ENCODE measurements around the gene KIF4A. TPM values are rescaled to one million over a fixed set of nuclear protein-coding genes. Genes with fewer than 3 reads are reported as not detected.

Gene KIF4A
- total and polyA plus RNA-seq, 2 of the 13 experiments (the other 11 are each of a cell fraction or from before 2014, with no cell fraction given): 9.4 to 28.2 TPM

DNA sequence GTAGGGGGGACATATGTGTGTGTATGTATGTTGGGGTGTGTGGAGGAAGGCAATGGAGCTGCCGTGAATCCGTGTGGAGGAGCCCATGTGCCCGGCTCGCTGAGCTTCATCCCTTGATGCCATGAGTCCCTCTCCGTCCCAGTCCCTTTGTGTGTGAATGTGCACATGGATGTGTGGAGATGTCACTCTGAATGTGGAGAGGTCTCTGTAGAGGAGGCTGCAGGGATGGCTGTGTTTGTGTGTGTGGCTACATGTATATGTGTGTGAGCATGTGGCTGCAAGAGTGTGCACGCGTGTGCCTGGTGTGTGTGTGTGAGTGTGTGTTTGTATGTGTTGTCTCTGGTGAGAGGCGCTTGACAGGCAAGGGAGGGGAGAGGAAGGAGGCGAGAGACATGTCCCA is 156.0 kb downstream of the KIF4A start:
- Histone ChIP-seq H4K20me1 (ENCODE audit: insufficient read depth, low read length) (no peaks in the 10 kb centered on the region), H3K4me2 (ENCODE audit: low read depth, low read length) (no peak overlapping the region)
- no peak for TF ChIP-seq ZNF207 (IDR thresholded peaks at IDR 0.05; ENCODE audit: borderline replicate concordance)
- TF ChIP-seq SP2 (CRISPR knock-in tag; IDR thresholded peaks at IDR 0.05): no peak
- TF ChIP-seq PCBP1 (IDR thresholded peaks at IDR 0.05; ENCODE audit: borderline replicate concordance, low read depth, low read length): no peak
- no peak for TF ChIP-seq ZXDC (CRISPR knock-in tag; IDR thresholded peaks at IDR 0.05)
- no peak for TF ChIP-seq MXD4 (CRISPR knock-in tag; IDR thresholded peaks at IDR 0.05)
- no peak for TF ChIP-seq THRA (CRISPR knock-in tag; IDR thresholded peaks at IDR 0.05; ENCODE audit: borderline replicate concordance)
- TF ChIP-seq, protein P1, sequence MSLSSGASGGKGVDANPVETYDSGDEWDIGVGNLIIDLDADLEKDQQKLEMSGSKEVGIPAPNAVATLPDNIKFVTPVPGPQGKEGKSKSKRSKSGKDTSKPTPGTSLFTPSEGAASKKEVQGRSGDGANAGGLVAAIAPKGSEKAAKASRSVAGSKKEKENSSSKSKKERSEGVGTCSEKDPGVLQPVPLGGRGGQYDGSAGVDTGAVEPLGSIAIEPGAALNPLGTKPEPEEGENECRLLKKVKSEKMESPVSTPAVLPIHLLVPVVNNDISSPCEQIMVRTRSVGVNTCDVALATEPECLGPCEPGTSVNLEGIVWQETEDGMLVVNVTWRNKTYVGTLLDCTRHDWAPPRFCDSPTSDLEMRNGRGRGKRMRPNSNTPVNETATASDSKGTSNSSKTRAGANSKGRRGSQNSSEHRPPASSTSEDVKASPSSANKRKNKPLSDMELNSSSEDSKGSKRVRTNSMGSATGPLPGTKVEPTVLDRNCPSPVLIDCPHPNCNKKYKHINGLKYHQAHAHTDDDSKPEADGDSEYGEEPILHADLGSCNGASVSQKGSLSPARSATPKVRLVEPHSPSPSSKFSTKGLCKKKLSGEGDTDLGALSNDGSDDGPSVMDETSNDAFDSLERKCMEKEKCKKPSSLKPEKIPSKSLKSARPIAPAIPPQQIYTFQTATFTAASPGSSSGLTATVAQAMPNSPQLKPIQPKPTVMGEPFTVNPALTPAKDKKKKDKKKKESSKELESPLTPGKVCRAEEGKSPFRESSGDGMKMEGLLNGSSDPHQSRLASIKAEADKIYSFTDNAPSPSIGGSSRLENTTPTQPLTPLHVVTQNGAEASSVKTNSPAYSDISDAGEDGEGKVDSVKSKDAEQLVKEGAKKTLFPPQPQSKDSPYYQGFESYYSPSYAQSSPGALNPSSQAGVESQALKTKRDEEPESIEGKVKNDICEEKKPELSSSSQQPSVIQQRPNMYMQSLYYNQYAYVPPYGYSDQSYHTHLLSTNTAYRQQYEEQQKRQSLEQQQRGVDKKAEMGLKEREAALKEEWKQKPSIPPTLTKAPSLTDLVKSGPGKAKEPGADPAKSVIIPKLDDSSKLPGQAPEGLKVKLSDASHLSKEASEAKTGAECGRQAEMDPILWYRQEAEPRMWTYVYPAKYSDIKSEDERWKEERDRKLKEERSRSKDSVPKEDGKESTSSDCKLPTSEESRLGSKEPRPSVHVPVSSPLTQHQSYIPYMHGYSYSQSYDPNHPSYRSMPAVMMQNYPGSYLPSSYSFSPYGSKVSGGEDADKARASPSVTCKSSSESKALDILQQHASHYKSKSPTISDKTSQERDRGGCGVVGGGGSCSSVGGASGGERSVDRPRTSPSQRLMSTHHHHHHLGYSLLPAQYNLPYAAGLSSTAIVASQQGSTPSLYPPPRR (CRISPR knock-in tag; IDR thresholded peaks at IDR 0.05; ENCODE audit: borderline replicate concordance): no peak
- TF ChIP-seq ZNF576 (CRISPR knock-in tag; IDR thresholded peaks at IDR 0.05): no peak
- TF ChIP-seq BATF2 (CRISPR knock-in tag; IDR thresholded peaks at IDR 0.05): no peak
- TF ChIP-seq, protein P2, sequence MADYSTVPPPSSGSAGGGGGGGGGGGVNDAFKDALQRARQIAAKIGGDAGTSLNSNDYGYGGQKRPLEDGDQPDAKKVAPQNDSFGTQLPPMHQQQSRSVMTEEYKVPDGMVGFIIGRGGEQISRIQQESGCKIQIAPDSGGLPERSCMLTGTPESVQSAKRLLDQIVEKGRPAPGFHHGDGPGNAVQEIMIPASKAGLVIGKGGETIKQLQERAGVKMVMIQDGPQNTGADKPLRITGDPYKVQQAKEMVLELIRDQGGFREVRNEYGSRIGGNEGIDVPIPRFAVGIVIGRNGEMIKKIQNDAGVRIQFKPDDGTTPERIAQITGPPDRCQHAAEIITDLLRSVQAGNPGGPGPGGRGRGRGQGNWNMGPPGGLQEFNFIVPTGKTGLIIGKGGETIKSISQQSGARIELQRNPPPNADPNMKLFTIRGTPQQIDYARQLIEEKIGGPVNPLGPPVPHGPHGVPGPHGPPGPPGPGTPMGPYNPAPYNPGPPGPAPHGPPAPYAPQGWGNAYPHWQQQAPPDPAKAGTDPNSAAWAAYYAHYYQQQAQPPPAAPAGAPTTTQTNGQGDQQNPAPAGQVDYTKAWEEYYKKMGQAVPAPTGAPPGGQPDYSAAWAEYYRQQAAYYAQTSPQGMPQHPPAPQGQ (CRISPR knock-in tag; IDR thresholded peaks at IDR 0.05; ENCODE audit: borderline replicate concordance): no peak
- TF ChIP-seq MIER3 (CRISPR knock-in tag; IDR thresholded peaks at IDR 0.05; ENCODE audit: borderline replicate concordance): no peak

More for the DNA sequence above, 156.0 kb downstream of the KIF4A start:
- FAIRE-seq (no peak), ATAC-seq (no peak), DNase-seq (ENCODE audit: low spot score) (no peak)
- no peak overlapping the region for H2AFZ ChIP-seq (ENCODE audit: low read length)
- intact Hi-C loops (cut with micrococcal nuclease; ENCODE audit: unreplicated experiment): no loop called here
- no peaks in the 10 kb centered on the region for H3K9me3 ChIP-seq (ENCODE audit: low read length)
- H3K36me3 ChIP-seq (replicated peaks in 1 of 2; ENCODE audit: control insufficient read depth in 1 of 2, insufficient read depth in 2 of 2, low read length in 2 of 2): no peaks in the 10 kb centered on the region
- no peak overlapping the region for H3K4me3 ChIP-seq (replicated peaks in 1 of 3; ENCODE audit: insufficient read depth in 1 of 3, low read depth in 2 of 3, low read length in 3 of 3)
- peaks cover 4 to 17% of the 10 kb centered on the region in 2 experiments for H3K27me3 ChIP-seq (ENCODE audit: control insufficient read depth in 1 of 2, insufficient read depth in 2 of 2, low read length in 2 of 2)
- no peaks in the 10 kb centered on the region for H3K4me1 ChIP-seq (ENCODE audit: insufficient read depth, low read length)
- no peaks in the 10 kb centered on the region for H3K79me2 ChIP-seq (ENCODE audit: insufficient read depth, low read length)
- WGBS (ENCODE audit: low lambda C conversion rate): 17% methylated on average over 6 of the region's 9 CpGs
- no TSS peak for BruUV-seq (replicated peaks)
- CTCF ChIA-PET (ENCODE audit: low intra/inter-chr PET ratio, low total read pairs): no interaction called here
- POLR2A ChIA-PET: no interaction called here
- in situ Hi-C loops (cut with HindIII; ENCODE audit: extremely low pct_ligation_motif_present, low pct_unique_long_range_greater_than_20kb): no loop called here
- H3K27ac ChIP-seq (ENCODE audit: extremely low read length, insufficient read depth, low read length): no peak overlapping the region
- H3K9ac ChIP-seq (ENCODE audit: insufficient read depth, low read depth, low read length): no peak overlapping the region

Measured in HepG2 (cell line).